GM12801 (cell line): ENCODE data around the gene SERPINA5.

ENCODE experiments used
- TF ChIP-seq, protein P1 (sequence below): IDR thresholded peaks from one replicate; pipeline ENCODE4 v1.5.1; 2011; ENCODE audit warnings: control low read depth; ENCODE audit not compliant: insufficient read length; ENCODE audit errors: extremely low read depth

Gene SERPINA5

GRCh38 chr14:94641632-94641955 lies 60.4 kb downstream of the SERPINA5 start:
- TF ChIP-seq, protein P1, sequence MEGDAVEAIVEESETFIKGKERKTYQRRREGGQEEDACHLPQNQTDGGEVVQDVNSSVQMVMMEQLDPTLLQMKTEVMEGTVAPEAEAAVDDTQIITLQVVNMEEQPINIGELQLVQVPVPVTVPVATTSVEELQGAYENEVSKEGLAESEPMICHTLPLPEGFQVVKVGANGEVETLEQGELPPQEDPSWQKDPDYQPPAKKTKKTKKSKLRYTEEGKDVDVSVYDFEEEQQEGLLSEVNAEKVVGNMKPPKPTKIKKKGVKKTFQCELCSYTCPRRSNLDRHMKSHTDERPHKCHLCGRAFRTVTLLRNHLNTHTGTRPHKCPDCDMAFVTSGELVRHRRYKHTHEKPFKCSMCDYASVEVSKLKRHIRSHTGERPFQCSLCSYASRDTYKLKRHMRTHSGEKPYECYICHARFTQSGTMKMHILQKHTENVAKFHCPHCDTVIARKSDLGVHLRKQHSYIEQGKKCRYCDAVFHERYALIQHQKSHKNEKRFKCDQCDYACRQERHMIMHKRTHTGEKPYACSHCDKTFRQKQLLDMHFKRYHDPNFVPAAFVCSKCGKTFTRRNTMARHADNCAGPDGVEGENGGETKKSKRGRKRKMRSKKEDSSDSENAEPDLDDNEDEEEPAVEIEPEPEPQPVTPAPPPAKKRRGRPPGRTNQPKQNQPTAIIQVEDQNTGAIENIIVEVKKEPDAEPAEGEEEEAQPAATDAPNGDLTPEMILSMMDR: no peak
